Hepatocyte (in vitro differentiated cells): ENCODE measurements around the gene BEST2.

Experiments
- CTCF ChIP-seq: fragments of 200-600 bp; sonication (generic); IDR thresholded peaks from 2 replicates; pipeline ENCODE4 v1.5.1; 2016; ENCODE audit warnings: antibody characterized with exemption, mild to moderate bottlenecking; ENCODE audit not compliant: poor library complexity
- EZH2phosphoT487 ChIP-seq: fragments of 200-600 bp; sonication (generic); IDR thresholded peaks from one replicate; pipeline ENCODE4 v1.6.1; 2018; ENCODE audit warnings: antibody characterized with exemption, mild to moderate bottlenecking, low read depth, moderate library complexity; ENCODE audit not compliant: unreplicated experiment, severe bottlenecking

- TF ChIP-seq EZH2phosphoT487 (no peak), CTCF (no peak)
Observed at GRCh38 chr19:12720296-12720695, 31.3 kb upstream of the BEST2 start.
